Stimulated activated CD4-positive, alpha-beta T cell treated with anti-CD3 and anti-CD28 coated beads, Interleukin-4, amount 100 ng/mL, for 4 hours (primary cell): ENCODE results near the gene SMIM1.
A peak's percentile ranks its signal among the peaks of the same experiment; 100 is the strongest.

ENCODE experiments used
- DNase-seq, 2 experiments: peaks; one replicate each; pipeline ENCODE4 v3.0.0-alpha.2; 2020

Gene SMIM1

DNA sequence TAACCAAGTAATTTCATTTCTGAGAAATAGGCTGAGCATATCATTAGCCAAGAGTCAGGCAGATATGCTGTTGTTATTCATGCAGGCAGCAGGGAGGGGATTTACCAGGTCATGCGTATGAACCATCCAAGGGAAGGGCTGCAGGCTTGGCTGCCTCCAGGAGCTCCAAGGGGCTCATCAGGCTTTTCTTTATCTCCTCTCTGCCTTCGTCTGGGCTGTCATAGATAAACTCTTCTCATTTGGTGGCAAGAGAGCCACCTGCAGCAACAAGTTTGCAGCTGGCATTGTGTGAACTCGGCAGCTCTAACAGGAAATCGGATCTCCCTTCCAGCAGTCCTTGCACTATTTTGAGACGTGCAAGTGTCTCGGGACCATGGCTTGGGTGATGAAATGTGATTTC, 12.8 kb upstream of the SMIM1 start:
- no peak for DNase-seq

DNA sequence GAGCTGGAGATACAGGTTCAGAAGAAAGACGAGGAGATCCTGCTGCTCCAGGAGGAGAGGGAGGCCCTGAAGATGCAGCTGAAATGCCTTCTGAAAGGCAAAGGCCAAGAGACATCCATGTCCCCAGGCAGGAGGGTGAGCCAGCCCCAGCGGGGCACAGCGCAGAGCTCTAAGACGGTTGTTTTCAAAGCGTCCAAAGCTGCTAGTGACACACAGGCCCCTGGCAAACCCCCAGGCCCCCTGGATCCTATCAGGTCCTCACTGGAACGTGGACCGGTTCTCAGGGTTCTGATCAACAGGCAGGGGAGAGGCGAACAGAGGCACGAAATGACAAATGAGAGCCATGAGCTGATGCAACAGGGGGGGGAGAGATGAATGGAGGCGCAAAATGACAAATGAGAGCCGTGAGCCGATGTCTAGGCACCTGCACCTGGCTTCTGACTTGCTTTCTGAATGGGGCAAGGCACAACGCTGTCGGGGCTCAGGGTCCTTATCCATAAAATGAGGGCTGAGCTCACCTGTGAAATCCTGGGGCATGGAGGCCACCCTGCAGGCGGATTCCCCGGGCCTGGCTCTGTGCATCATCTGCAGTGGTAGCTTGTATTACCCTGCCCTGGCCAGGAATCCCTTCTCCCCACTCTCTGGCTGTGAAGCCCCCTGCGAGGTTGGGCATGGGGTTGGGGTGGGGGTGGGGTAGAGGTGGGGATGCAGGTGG, 11.1 kb upstream of the SMIM1 start:
- DNase-seq: no peak

DNA sequence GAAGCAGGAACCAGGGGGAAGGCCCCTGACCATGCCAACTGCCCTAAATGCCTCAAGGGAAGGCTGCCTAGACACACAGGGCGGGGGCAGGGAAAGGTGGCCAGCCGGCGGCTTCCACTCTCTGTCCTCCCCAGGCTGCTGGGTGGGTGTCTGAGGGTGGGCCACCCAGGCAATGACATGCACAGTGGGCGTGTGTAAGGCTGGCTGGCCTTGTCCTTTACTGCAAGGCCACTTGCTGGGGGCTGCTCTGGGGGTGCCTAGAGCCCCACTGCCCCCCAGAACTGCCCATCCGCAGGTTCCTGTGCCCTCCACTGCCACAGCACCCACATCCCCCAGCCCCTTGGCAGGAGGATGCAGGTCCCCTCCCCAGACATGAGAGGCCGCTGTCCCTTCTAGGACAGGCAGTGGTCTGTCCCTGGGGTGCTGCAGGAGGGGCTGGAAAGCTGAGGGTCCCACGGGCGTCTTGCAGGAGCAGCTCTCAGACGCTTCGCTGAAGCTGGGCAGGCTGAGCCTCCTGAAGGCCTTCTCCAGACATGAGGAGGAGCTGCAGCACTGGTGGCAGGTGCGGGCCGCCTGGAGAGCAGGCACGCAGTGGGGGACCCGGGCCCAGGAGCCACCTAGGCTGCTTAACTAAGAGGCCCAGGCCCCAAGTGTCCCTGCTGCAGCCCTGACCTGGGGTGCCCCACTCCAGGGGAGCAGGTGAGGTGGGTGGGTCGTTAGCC, 10.2 kb upstream of the SMIM1 start:
- no peak for DNase-seq

DNA sequence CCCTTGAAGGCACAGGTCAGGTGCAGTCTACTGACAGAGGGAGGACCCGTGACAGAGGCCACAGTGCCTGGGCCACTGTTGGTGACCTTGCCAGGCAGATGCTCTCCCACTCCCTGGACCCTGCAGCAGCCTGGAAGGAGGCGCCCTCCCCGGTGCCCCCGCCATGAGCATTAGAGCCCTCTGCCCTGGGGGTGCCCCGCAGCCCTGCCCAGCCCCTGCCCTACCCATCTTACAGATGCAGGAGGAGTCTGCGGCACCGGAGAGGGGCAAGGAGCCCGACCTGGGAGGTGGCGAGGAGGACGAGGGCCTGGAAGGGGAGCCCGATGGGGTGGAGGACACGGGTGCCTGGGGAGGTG, 9.7 kb upstream of the SMIM1 start:
- DNase-seq: no peak

DNA sequence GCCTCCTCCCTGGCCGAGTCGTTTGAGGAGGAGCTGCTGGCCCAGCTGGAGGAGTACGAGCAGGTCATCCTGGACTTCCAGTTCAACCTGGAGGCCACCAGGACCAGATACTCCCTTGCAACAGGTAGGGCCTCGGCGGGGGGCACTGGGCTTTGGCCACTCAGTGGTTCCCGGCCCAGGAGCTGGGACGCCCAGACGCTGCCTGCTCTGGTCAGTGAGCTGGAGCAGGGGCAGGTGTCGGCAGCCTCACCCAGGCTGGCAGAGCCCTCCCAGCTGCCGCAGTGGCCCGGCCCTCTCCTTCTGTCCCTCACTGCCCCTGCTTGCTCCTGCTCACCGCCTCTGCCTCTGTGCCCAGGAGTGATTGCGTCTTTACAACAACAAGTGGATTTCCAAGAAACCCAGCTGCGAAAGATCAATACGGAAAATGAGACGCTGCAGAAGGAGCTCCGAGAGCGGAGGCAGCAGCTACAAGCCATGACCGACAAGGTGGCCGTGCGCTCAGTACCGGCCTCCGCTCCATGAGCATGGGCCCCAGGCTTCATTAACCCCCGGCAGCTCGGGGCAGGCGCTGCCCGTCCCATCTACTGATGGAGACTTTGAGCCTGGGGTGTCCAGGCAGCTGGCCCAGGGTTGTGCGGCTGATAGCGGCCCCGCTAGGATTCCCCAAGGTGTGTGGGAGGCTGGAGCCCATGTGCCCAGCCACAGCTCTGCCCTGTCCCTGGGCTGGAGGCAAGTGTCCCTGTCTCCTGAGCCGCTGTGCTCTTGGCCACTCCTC, 9.0 kb upstream of the SMIM1 start:
- no peak for DNase-seq

DNA sequence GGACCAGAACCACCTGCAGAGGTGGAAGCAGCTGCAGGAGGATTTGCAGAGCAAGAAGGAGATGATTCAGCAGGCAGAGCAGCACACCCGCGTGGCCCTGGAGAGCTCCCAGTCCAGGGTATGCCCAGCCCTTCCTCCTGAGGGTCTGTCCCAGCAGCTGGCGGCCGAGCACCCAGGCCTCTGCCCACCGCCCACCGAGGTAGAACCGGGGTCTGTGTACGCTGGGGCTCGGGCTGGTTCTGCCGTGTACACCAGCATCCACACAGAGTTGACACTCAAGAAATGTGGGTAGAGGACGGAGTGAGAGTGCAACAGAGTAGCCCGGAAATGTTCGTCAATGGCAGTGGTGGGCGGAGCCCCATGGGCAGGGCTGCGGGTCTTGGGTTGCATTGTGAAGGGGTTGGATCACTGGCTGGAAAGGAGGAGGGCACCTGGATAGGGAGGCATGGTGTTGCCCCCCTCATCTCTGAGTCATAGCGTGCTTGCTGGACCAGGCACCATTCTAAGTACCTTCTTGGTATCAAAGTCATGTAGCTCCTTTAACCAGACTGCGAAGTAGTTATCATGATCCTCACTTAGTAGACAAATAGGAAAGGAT, 5.1 kb upstream of the SMIM1 start:
- DNase-seq: no peak

DNA sequence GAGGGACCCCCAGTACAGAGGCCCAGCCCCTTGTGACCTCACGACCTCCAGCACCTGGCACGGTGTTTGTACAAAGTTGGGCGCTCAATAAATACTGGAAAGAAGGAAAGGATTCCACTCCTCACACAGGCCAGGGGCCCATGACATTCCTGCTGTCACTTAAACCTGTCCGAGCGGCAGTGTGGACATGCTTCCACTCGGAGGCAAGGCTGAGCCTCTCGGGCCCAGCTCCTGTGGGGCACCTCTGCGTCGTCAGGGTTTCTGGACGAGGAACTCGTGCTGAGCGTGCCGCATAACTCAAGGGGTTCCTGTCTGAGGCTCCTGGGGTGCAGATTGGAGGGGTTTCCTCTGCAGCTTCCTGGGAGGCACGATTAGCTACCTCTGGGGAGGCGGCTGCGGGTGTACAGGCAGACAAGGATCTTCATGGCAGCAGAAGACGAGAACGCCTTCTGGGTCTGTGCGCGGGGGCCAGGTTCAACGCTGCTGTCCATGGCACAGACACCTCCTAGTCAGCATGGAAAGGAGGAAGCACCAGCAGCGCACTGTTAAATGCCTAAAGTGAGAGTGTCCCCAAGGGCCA, 3.6 kb upstream of the SMIM1 start:
- DNase-seq: no peak

DNA sequence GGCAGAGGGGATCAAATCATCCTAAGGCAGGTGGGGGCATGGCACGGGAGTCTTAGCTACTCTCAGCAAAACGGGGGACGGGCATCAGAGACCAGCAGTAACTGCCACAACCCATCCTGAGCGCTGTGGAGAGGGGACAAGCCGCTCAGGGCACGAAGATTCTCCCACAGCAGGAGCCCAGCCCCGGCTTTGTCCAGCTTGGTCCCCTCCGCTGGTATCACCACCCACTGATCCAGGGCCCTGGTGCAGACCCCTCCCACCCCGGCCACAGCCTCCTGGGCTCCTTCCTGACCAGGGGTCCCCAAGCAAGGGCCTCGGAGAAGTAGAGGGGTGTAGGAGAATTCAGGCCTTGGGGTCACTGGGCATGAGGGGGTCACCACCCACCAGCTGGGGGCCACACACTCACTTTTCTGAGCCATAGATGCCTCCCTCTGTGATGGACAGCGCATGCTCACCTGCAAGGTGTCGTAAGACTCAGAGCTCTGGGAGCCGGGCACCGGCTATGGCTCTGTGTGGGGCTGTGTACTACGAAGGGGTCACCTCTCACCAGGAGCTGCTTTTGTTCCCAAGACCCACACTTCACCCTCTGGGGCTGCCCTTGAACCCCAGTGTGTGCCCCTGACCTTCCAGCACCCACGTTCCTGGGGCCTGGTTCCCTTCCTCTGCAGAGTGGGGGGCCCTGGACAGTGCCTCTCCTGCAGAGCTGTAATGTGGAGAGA, 2.3 kb upstream of the SMIM1 start:
- no peak for DNase-seq

DNA sequence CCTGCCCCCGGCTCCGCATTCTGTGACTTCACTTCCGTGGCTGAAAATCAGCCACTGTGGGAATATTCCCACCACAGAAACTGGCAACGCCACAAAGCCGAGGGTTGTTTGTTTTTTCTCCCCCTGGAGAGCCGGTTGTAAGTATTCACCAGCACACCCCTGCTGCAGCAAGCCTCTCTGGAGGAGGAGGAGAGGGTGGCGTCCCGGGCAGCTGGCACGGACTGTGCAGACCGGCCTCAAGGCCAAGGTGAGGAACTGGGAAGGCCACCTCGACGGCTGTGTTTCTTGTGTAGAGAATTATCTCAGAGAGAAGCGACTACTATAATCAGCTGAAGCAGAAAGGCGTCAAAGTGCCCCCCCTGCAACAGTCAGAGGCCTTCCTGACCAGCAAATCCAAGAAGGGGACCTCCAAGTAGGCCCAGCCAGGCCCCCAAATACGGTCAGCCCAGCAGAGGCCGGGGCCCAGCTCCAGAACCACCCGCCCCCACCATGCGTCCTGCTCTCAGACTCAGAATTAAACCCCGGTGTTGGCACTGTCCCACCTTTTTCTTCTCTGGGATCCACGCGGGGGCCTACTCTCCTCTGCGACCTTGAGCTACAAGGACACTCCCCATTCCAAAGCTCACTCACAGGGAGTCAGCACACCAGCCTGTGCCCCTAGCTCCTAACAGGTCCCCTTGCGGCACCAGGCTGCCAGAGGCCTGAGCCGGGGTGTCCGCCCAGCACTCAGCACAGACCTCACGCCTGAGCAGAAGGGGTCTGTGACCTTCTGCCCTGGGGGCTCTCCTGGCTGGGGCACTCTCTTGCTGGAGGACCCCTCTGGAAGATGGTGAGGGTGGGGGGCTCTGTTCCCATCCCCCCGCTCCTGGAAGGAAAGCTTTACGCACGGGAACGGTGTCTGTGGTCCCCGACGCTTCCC, 1.2 kb upstream of the SMIM1 start:
- DNase-seq: no peak

DNA sequence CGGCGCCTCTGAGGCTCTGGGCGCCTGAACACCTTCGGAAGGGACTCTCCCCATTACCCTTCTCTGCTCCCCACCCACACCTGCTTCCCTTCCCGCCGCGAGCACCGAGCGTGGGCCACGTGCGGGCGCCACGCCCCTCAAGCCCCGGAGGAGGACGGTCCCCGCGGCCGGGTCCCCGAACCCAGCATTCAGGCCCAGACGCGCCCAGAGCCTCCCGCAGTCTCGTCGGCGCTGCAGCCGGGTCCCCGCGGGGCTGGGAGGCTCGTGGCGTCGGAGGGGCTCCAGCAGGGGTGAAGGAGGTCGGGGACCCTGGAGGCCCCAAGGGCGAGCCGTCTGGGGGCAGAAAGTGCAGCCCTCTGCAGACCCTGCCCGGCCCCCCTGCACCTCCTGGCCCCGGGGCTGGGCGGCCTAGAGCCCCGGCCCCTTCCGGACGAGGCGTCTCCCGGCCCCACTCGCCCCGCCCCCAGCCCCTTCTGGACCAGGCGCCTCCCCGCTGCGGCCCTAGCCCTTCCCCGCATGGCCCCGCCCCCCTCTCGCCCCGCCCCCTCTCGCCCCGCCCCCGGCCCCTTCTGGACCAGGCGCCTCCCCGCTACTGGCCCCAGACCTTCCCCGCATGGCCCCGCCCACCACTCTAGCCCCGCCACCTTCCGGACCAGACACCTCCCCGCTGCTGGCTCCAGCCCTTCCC, 378 bp upstream of the SMIM1 start:
- DNase-seq: peak; percentile 83 to 87

DNA sequence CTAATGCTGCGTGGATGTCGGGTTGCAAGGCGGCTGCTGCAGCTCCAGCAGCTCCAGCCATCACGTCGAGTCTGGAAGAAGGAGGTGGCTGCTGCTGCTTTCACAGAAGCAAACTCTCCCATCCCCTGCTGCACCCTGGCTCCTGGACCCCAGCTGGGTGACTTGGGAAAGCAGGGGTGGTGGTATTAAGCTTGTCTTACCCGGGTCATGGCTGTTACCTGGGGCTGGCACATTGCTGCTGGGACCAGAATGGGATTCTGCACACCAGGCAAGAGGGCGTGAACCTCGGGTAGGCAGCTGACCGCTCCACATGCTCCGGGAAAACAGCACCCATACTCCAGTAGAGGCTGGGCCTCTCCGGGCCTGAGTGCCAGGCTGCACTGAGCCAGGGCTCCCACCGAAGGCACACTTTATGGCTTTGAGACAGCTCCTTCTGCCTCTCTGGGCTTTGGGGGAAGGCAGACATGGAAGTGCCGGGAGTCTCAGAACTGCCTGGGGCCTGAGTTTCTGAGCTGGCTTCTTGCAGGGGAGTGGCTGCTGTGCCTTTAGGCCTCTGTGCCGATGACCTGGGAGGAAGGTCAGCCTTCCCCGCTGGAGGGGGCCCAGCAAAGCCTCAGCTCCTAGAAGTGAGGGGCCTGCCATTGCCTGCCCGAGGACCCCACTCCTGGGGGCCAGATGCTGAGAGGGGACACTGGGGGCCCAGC, 1.2 kb downstream of the SMIM1 start:
- no peak for DNase-seq

DNA sequence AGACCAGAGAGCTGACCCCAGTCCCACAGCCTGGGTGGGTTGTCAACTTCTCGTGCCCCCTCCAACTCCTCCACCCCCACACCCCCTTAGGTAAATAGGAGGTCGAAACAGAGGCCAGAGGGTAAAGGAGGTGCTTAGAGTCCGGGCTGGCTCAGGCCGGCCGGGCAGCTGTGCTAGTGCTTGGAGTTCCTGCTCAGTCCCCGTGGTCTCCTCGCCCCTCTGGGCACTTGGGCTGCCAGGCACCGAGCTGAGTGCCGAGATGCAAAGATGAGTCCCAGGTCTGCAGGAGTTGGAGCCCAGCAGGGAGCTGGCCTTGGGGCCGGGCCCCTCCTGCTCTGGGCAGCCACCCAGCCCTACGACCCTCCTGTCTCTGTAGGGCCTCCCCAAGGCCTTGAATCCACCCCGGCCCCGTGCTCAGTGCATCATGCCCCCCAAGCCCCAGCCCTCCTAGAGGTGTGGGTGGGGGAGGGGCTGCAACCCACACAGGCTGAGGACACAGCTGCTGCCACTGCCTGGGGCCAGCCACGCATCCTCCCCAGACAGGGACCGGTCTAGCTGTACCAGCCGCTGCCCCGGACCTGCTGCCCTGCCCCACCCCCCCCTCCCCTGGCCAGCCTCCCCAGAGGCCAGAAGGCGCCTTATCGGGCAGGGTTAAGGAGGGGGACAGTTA, 1.9 kb downstream of the SMIM1 start:
- no peak for DNase-seq

DNA sequence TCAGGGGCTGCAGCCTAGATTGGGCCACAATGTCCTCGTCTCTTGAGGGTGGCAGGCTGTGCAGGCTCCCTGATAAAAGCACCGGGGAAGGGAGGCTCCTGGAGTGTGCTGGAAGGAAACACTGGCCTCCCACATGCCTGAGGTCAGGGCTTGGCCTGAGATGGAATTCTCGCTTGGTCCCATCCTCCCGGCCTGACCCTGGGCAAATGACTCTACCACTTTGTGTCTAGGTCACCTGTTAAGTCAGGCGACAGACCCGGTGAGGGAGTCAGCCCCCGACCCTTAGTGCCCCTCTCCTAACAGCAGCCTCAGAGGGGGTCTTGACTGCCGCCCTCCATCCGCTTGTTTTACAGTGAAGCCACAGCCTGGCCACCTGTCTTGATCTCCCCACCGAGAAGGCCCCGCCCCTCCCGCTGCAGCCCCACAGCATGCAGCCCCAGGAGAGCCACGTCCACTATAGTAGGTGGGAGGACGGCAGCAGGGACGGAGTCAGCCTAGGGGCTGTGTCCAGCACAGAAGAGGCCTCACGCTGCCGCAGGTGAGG, 2.5 kb downstream of the SMIM1 start:
- no peak for DNase-seq

DNA sequence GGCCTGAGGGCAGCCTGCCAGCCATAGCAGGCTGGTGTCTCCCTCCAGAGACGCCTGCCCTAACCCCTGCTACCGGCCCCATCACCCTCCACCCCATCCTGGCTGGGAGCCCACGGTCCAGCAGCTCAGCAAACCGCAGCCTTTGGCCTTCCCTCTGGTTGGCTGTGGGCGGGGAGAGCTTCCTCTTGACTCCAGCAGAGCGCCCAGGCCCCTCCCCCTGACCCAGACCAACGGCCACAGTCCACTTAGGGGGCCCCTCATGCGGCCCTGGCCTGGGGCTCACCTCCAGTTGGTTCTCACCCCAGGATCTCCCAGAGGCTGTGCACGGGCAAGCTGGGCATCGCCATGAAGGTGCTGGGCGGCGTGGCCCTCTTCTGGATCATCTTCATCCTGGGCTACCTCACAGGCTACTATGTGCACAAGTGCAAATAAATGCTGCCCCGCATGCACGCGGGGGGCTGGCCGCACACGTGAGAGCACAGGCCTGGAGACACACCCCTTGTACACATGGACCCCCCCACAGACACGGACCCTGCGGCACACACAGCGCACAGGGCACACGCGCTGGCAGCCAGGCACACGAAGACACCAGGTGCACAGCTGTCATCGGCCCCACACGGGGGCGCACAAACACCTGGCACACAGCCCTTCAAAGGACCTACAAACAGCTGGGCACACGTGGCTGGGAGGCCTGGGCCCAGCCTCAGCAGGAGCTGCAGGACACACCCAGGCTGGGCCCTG, 3.1 kb downstream of the SMIM1 start:
- peak; percentile 38 to 49 for DNase-seq

DNA sequence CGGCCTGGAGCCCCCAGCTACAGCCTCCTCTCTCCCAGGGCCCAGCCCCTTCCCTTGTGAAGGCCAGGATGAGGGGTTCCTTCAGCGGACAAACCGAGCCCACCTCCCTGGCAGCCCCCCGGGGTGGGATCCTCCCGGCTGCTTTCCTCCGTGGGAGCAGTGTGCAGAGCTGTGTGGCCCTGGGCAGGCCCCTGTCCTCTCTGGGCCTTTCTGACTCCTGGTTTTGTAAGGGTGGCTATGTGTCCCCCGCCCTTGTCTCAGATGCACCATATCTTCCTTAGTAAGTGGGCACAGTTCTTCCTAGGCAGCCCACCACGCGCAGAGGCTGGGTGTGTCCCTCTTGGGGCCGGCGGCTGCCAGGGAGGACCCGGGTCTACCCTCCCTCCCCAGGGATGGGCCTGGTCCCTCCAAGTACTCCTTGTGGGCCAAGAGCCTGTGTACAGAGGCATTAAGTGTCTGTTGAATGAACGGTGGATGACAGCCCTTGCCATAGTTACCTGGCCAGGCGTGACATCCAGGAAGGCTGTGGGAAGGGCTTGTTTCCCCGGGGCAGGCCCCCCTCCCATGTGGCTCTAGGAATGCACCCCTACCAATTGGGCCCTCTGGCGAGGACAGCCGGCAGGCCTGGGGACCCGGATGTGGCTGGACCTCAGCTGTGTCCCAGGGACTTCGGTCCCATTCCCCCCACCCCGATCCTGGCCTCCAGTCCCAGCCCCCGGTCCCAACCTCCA, 3.8 kb downstream of the SMIM1 start:
- DNase-seq: no peak

DNA sequence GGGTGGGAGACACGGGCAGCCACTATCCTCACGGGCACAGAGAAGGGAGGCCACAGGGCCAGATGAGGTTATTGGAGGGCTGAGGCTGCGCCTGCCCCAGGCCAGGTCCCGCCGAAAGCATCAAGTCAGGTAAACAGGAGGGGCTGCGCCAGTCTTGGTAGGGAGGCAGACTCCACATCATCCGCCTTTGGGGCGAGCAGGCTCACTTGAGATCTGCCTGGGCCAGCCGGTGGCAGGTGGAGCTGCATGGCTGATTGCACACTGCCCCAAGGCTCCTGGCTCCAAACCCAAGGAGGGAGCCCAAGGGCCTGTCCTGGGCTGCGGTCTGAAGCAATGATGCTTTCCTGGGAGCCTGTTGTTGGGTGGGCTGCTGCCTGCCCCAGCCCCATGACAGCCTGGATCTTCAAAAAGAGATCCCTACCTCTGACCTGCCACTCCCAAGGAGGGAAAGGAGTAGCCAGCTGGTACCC, 4.6 kb downstream of the SMIM1 start:
- no peak for DNase-seq
